Fibroblast of skin of left biceps (primary cell): Measurements from ENCODE around the gene IFNG.

Experiments
- DNase-seq, 2 experiments: peaks; one replicate each; pipeline ENCODE4 v3.0.0-alpha.2; 2013; ENCODE audit warnings: low read depth in 2 of 2

IFNG gene

DNA sequence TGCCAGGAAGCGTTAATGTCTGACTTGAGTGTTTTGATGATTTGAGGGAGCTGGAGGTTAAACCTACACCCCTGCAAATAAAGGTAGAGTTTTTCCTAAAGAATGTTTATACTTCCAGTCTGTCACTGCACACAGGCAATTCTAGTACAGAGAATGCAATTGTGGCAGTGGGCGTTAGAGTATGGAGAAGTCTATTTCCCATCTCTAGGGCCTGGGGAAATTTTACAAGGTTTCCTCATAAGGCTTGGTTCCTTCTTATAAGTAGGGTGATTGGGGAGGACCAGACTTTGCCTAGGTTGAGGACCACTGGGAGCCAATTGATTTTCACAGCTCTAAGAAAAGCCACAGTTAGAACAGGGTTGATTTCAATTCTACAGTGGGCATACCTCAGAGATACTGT, 44.3 kb downstream of the IFNG start:
- no peak for DNase-seq

GRCh38 chr12:68114606-68115005, 44.9 kb downstream of the IFNG start:
- DNase-seq: no peak

- DNase-seq: no peak
Observed at GRCh38 chr12:68113644-68114043, 45.9 kb downstream of the IFNG start.

DNA sequence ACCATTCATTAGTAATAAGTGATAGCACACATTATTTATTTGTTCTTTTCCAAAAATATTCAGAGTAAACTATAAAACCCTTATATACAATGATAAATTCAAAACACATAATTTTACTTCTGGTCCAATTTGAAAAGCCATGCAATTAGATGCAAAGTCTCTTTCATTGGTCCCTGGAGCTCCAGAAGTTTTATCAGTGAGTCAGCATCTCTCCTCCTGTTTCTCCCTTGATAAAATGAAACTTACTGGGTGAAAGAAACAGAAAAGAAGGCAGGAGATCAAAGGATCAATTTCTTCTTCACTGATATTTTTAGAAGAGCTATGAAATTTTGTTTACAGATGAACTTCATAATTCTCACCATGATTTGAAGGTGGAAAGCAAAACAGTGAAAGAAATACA, 47.5 kb downstream of the IFNG start:
- no peak for DNase-seq

GRCh38 chr12:68109444-68110217, 49.9 kb downstream of the IFNG start:
- no peak for DNase-seq

GRCh38 chr12:68109001-68109400, 50.5 kb downstream of the IFNG start:
- no peak for DNase-seq

GRCh38 chr12:68106660-68107059, 52.9 kb downstream of the IFNG start:
- DNase-seq: no peak

- no peak for DNase-seq
Observed at GRCh38 chr12:68106160-68106559, 53.4 kb downstream of the IFNG start.
